ENCODE measurements around the gene DPP6. TPM values are rescaled to one million over a fixed set of nuclear protein-coding genes. Genes with fewer than 3 reads are reported as not detected.

DPP6 gene
- total and polyA plus RNA-seq, 2 of the 8 experiments (the other 6 are each of a cell fraction or from before 2014, with no cell fraction given), result 4.7 to 6.8 TPM

GRCh38 chr7:154869436-154869835 lies 817.2 kb downstream of the DPP6 start (continued):
- TF ChIP-seq GABPA (IDR thresholded peaks at IDR 0.05; ENCODE audit: borderline replicate concordance, insufficient read depth, low read length), result no peak
